WTC11 (cell line): ENCODE data around the gene PHPT1.

Experiments
- CREM ChIP-seq: sonication (generic); formaldehyde crosslinking; IDR thresholded peaks from 2 replicates; pipeline ENCODE4 v1.8.1; 2022; ENCODE audit warnings: mild to moderate bottlenecking, missing genetic modification reagents, moderate library complexity
- FOXJ3 ChIP-seq: sonication (generic); formaldehyde crosslinking; IDR thresholded peaks from 2 replicates; pipeline ENCODE4 v1.9.0; 2021; ENCODE audit warnings: missing genetic modification reagents, mild to moderate bottlenecking, borderline replicate concordance
- JUN ChIP-seq: sonication (generic); formaldehyde crosslinking; IDR thresholded peaks from 2 replicates; pipeline ENCODE4 v1.8.0; 2023; ENCODE audit warnings: mild to moderate bottlenecking, missing genetic modification reagents
- MXD4 ChIP-seq: fragments of 250-450 bp; sonication (Bioruptor Pico); IDR thresholded peaks from 2 replicates; pipeline ENCODE4 v1.8.0; 2021; ENCODE audit warnings: mild to moderate bottlenecking, moderate library complexity, borderline replicate concordance
- NR3C1 ChIP-seq: sonication (generic); formaldehyde crosslinking; conservative IDR thresholded peaks from 2 replicates; pipeline ENCODE4 v1.8.1; 2023; ENCODE audit warnings: low read depth, mild to moderate bottlenecking, missing genetic modification reagents
- SMAD4 ChIP-seq: sonication (generic); formaldehyde crosslinking; IDR thresholded peaks from 2 replicates; pipeline ENCODE4 v1.8.0; 2022; ENCODE audit warnings: mild to moderate bottlenecking, missing genetic modification reagents
- TF ChIP-seq, protein P1 (sequence below): sonication (generic); formaldehyde crosslinking; IDR thresholded peaks from 2 replicates; pipeline ENCODE4 v1.8.0; 2022; ENCODE audit warnings: mild to moderate bottlenecking, missing genetic modification reagents
- TF ChIP-seq, protein P2 (sequence below): sonication (generic); formaldehyde crosslinking; IDR thresholded peaks from 2 replicates; pipeline ENCODE4 v1.8.0; 2022; ENCODE audit warnings: mild to moderate bottlenecking, missing genetic modification reagents
- TF ChIP-seq, protein P3 (sequence below): sonication (generic); formaldehyde crosslinking; conservative IDR thresholded peaks from 2 replicates; pipeline ENCODE4 v1.8.1; 2023; ENCODE audit warnings: mild to moderate bottlenecking, low read depth, missing genetic modification reagents, moderate library complexity
- TF ChIP-seq, protein P4 (sequence below): fragments of 200-600 bp; IDR thresholded peaks from 2 replicates; pipeline ENCODE4 v1.8.0; 2022; ENCODE audit warnings: antibody characterized with exemption

DNA sequence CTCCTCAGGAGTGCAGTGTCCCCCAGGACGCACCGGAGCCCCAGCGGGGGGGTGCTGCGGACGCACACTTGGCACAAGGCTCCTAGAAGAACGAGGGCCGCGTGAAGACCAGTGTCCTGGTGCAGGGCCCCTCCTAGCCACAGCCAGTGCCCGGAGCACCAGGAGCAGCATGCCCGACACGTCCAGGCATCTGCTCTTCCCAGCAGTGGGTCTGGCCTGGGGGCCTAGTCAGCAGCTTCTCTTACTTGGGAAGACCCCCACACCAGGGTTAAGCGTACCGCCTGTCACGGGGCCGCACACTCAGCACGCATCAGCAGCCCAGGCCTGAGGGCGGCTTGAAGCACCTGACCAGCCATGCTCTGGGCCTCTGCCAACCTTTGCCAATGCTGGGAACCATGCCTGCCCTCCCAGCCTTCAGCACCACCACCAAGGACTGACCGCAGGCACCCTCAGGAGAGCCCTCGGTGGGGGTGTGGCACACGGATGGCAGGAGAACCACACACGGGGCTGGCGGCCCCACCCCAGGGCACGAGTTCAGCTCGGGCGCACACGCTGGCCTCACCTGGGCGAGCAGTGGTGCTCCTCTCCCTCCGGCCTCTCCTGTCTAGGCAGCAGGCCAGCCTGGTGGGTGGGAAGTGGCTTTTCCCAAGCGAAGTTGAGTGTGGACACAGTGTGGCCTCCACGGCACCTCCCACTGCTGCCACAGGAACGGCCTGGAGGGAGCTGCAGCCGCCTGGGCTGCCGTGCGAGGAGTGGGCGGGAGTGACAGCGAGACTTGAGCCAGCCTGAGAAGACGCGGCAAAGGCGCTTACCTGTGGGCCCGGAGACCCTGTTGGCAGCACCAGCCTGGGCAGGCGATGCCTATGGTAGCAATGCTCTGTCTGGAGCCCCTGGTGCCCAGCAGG lies 19.0 kb upstream of the PHPT1 start:
- TF ChIP-seq FOXJ3 (CRISPR knock-in tag) = no peak
- TF ChIP-seq, protein P1, sequence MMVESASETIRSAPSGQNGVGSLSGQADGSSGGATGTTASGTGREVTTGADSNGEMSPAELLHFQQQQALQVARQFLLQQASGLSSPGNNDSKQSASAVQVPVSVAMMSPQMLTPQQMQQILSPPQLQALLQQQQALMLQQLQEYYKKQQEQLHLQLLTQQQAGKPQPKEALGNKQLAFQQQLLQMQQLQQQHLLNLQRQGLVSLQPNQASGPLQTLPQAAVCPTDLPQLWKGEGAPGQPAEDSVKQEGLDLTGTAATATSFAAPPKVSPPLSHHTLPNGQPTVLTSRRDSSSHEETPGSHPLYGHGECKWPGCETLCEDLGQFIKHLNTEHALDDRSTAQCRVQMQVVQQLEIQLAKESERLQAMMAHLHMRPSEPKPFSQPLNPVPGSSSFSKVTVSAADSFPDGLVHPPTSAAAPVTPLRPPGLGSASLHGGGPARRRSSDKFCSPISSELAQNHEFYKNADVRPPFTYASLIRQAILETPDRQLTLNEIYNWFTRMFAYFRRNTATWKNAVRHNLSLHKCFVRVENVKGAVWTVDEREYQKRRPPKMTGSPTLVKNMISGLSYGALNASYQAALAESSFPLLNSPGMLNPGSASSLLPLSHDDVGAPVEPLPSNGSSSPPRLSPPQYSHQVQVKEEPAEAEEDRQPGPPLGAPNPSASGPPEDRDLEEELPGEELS = no peak
- TF ChIP-seq NR3C1 = no peak
- TF ChIP-seq, protein P2, sequence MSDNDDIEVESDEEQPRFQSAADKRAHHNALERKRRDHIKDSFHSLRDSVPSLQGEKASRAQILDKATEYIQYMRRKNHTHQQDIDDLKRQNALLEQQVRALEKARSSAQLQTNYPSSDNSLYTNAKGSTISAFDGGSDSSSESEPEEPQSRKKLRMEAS (CRISPR knock-in tag) = no peak
- TF ChIP-seq, protein P3, sequence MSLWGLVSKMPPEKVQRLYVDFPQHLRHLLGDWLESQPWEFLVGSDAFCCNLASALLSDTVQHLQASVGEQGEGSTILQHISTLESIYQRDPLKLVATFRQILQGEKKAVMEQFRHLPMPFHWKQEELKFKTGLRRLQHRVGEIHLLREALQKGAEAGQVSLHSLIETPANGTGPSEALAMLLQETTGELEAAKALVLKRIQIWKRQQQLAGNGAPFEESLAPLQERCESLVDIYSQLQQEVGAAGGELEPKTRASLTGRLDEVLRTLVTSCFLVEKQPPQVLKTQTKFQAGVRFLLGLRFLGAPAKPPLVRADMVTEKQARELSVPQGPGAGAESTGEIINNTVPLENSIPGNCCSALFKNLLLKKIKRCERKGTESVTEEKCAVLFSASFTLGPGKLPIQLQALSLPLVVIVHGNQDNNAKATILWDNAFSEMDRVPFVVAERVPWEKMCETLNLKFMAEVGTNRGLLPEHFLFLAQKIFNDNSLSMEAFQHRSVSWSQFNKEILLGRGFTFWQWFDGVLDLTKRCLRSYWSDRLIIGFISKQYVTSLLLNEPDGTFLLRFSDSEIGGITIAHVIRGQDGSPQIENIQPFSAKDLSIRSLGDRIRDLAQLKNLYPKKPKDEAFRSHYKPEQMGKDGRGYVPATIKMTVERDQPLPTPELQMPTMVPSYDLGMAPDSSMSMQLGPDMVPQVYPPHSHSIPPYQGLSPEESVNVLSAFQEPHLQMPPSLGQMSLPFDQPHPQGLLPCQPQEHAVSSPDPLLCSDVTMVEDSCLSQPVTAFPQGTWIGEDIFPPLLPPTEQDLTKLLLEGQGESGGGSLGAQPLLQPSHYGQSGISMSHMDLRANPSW = no peak
- TF ChIP-seq, protein P4, sequence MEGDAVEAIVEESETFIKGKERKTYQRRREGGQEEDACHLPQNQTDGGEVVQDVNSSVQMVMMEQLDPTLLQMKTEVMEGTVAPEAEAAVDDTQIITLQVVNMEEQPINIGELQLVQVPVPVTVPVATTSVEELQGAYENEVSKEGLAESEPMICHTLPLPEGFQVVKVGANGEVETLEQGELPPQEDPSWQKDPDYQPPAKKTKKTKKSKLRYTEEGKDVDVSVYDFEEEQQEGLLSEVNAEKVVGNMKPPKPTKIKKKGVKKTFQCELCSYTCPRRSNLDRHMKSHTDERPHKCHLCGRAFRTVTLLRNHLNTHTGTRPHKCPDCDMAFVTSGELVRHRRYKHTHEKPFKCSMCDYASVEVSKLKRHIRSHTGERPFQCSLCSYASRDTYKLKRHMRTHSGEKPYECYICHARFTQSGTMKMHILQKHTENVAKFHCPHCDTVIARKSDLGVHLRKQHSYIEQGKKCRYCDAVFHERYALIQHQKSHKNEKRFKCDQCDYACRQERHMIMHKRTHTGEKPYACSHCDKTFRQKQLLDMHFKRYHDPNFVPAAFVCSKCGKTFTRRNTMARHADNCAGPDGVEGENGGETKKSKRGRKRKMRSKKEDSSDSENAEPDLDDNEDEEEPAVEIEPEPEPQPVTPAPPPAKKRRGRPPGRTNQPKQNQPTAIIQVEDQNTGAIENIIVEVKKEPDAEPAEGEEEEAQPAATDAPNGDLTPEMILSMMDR = no peak
- TF ChIP-seq JUN (CRISPR knock-in tag) = no peak
- TF ChIP-seq CREM (CRISPR knock-in tag) = no peak
- TF ChIP-seq SMAD4 (CRISPR knock-in tag) = no peak
- TF ChIP-seq MXD4 = no peak
